GM19468 (cell line): Measurements from ENCODE around the gene SP1.
A peak's percentile ranks its signal among the peaks of the same experiment; 100 is the strongest.
"Not testable (repeated sequence)": the region's sequence is repeated elsewhere in the genome, so short reads cannot be mapped to it uniquely, and the experiment has no call there.

ENCODE experiments used
- ATAC-seq: cut with Tn5 transposase; IDR thresholded peaks from one replicate; pipeline ENCODE4 v1.9.1; 2021; ENCODE audit warnings: mild to moderate bottlenecking, moderate library complexity, moderate number of reproducible peaks; ENCODE audit not compliant: unreplicated experiment; ENCODE audit errors: extremely low read depth

The SP1 gene

GRCh38 chr12:53441040-53441833 lies 61.3 kb downstream of the SP1 start, which contains the start of gene PRR13:
Gene PRR13 (plus strand): TSS chr12:53441734. CDS start chr12:53442715, 981 bp downstream.
- peak; percentile 95 for ATAC-seq

GRCh38 chr12:53443955-53444354 lies 64.0 kb downstream of the SP1 start:
- no peak for ATAC-seq

- not testable (repeated sequence) for ATAC-seq
These were observed 64.8 kb downstream of the SP1 start for GRCh38 chr12:53444593-53445325.

GRCh38 chr12:53450936-53451335 lies 71.0 kb downstream of the SP1 start:
- no peak for ATAC-seq

- ATAC-seq, result peak; percentile 68
These were observed 71.7 kb downstream of the SP1 start, which contains the start of gene PCBP2 for GRCh38 chr12:53451661-53452158. Gene PCBP2 (plus strand): TSS chr12:53452102. CDS start chr12:53454801, 2,699 bp downstream.

- ATAC-seq, result no peak
These were observed 72.4 kb downstream of the SP1 start for GRCh38 chr12:53452159-53453077.

GRCh38 chr12:53453953-53454640 lies 74.1 kb downstream of the SP1 start:
- ATAC-seq, result no peak

GRCh38 chr12:53454707-53455106 lies 74.7 kb downstream of the SP1 start:
- no peak for ATAC-seq

- ATAC-seq, result no peak
These were observed 76.8 kb downstream of the SP1 start for GRCh38 chr12:53456654-53457366.

- ATAC-seq, result no peak
These were observed 79.1 kb downstream of the SP1 start for GRCh38 chr12:53459097-53459496.

GRCh38 chr12:53461059-53461458 lies 81.1 kb downstream of the SP1 start:
- ATAC-seq, result no peak

- no peak for ATAC-seq
These were observed 81.6 kb downstream of the SP1 start for GRCh38 chr12:53461591-53461990.

- ATAC-seq, result no peak
These were observed 83.0 kb downstream of the SP1 start for GRCh38 chr12:53462935-53463334.

GRCh38 chr12:53463802-53464560 lies 84.0 kb downstream of the SP1 start:
- ATAC-seq, result no peak

- no peak for ATAC-seq
These were observed 84.9 kb downstream of the SP1 start for GRCh38 chr12:53464685-53465418.

- ATAC-seq, result no peak
These were observed 85.7 kb downstream of the SP1 start for GRCh38 chr12:53465679-53466078.
